Osteocyte (in vitro differentiated cells): ENCODE results near the gene STKLD1. TPM values are rescaled to one million over a fixed set of nuclear protein-coding genes. Genes with fewer than 3 reads are reported as not detected.

Experiments used
- DNase-seq: peaks from one replicate; pipeline ENCODE4 v3.0.0; 2021; ENCODE audit warnings: mixed read lengths; ENCODE audit not compliant: unreplicated experiment; ENCODE audit errors: extremely low spot score
- H3K27ac Mint-ChIP-seq: one replicate; pipeline ENCODE4 v1.8.0; 2021; ENCODE audit warnings: mild to moderate bottlenecking, mixed read lengths; ENCODE audit not compliant: unreplicated experiment
- H3K27me3 Mint-ChIP-seq: one replicate; pipeline ENCODE4 v1.8.0; 2021; ENCODE audit warnings: mixed read lengths; ENCODE audit not compliant: unreplicated experiment
- H3K36me3 Mint-ChIP-seq: one replicate; pipeline ENCODE4 v1.8.0; 2021; ENCODE audit warnings: mixed read lengths; ENCODE audit not compliant: unreplicated experiment
- H3K4me1 Mint-ChIP-seq: one replicate; pipeline ENCODE4 v1.8.0; 2021; ENCODE audit warnings: mixed read lengths; ENCODE audit not compliant: unreplicated experiment
- H3K4me3 Mint-ChIP-seq: one replicate; pipeline ENCODE4 v1.8.0; 2021; ENCODE audit warnings: mild to moderate bottlenecking, moderate library complexity, mixed read lengths; ENCODE audit not compliant: unreplicated experiment
- H3K9me3 Mint-ChIP-seq: one replicate; pipeline ENCODE4 v1.8.0; 2021; ENCODE audit warnings: mixed read lengths; ENCODE audit not compliant: unreplicated experiment
- CTCF ChIP-seq: fragments of 200-600 bp; sonication (generic); IDR thresholded peaks from 2 replicates; pipeline ENCODE4 v1.5.0; 2021; ENCODE audit warnings: antibody characterized with exemption, mild to moderate bottlenecking, moderate library complexity
- total RNA-seq: library from RNA; stranded (reverse); gene quantifications from 2 replicates; pipeline ENCODE4 v1.2.1, GENCODE V29; 2021

Gene STKLD1
- total RNA-seq, 1 donor from 2014 or later = 5.1 TPM

GRCh38 chr9:133436681-133437080 is 60.5 kb downstream of the STKLD1 start:
- Mint-ChIP-seq H3K4me1 (no peaks in the 10 kb centered on the region), H3K4me3 (no peak overlapping the region), H3K36me3 (no peaks in the 10 kb centered on the region), H3K27ac (no peak overlapping the region), H3K9me3 (no peaks in the 10 kb centered on the region), H3K27me3 (no peaks in the 10 kb centered on the region)
- no peak for TF ChIP-seq CTCF
- DNase-seq = no peak

- no peaks in the 10 kb centered on the region for H3K4me1 Mint-ChIP-seq
- TF ChIP-seq CTCF = no peak
- H3K36me3 Mint-ChIP-seq = no peaks in the 10 kb centered on the region
- no peaks in the 10 kb centered on the region for H3K9me3 Mint-ChIP-seq
- no peak overlapping the region for H3K4me3 Mint-ChIP-seq
- H3K27ac Mint-ChIP-seq = no peak overlapping the region
- DNase-seq = no peak
- H3K27me3 Mint-ChIP-seq = no peaks in the 10 kb centered on the region
These were observed 61.8 kb downstream of the STKLD1 start for GRCh38 chr9:133437753-133438531.

GRCh38 chr9:133439337-133439736 is 63.2 kb downstream of the STKLD1 start:
- no peaks in the 10 kb centered on the region for H3K36me3 Mint-ChIP-seq
- H3K9me3 Mint-ChIP-seq = no peaks in the 10 kb centered on the region

GRCh38 chr9:133440874-133441273 is 64.7 kb downstream of the STKLD1 start:
- H3K4me3 Mint-ChIP-seq = no peak overlapping the region
- no peak overlapping the region for H3K27ac Mint-ChIP-seq
- H3K27me3 Mint-ChIP-seq = peaks cover 6% of the 10 kb centered on the region
- no peaks in the 10 kb centered on the region for H3K36me3 Mint-ChIP-seq
- TF ChIP-seq CTCF = no peak
- H3K9me3 Mint-ChIP-seq = no peaks in the 10 kb centered on the region
- no peak for DNase-seq
- H3K4me1 Mint-ChIP-seq = no peaks in the 10 kb centered on the region

More at GRCh38 chr9:133439337-133439736, 63.2 kb downstream of the STKLD1 start:
- Mint-ChIP-seq H3K27me3 (no peaks in the 10 kb centered on the region), H3K27ac (no peak overlapping the region), H3K4me1 (no peaks in the 10 kb centered on the region), H3K4me3 (no peak overlapping the region)
- DNase-seq = no peak
- no peak for TF ChIP-seq CTCF

- Mint-ChIP-seq H3K4me3 (no peak overlapping the region), H3K27ac (no peak overlapping the region), H3K4me1 (no peaks in the 10 kb centered on the region), H3K36me3 (no peaks in the 10 kb centered on the region), H3K9me3 (no peaks in the 10 kb centered on the region), H3K27me3 (peaks cover 13% of the 10 kb centered on the region)
- no peak for DNase-seq
- TF ChIP-seq CTCF = no peak
These were observed 65.4 kb downstream of the STKLD1 start for GRCh38 chr9:133441571-133441970.
